Left lobe of liver (tissue), 2 donors: ENCODE data around the gene PLCB3. TPM values are rescaled to one million over a fixed set of nuclear protein-coding genes. Genes with fewer than 3 reads are reported as not detected.

ENCODE experiments used
- ATAC-seq: fragments of 200-7000 bp; cut with Tn5 transposase; one replicate; pipeline ENCODE4 v1.9.1; 2020; ENCODE audit warnings: mild to moderate bottlenecking, moderate library complexity
- DNase-seq: peaks from one replicate; pipeline ENCODE4 v3.0.0-alpha.2; 2020; ENCODE audit warnings: low spot score
- total RNA-seq: library from RNA; stranded (reverse); gene quantifications from one replicate; pipeline ENCODE4 v1.2.1, GENCODE V29; 2021
- donor health status: DM: no; HTN: no; CAD: no; lungs with moderate emphysema.
- donor health status: DM: no; HTN: yes; CAD: no.

Gene PLCB3
- total RNA-seq, 1 donor from 2014 or later: 6.8 TPM

GRCh38 chr11:64248578-64248977 lies 2.8 kb upstream of the PLCB3 start:
- ATAC-seq: no peak
- DNase-seq: no peak

- ATAC-seq: no peak
- no peak for DNase-seq
These were observed 2.3 kb upstream of the PLCB3 start for GRCh38 chr11:64249038-64249437.

GRCh38 chr11:64249563-64250414 lies 1.5 kb upstream of the PLCB3 start:
- DNase-seq: no peak
- ATAC-seq: peak; percentile 22

GRCh38 chr11:64250415-64251015 lies 815 bp upstream of the PLCB3 start:
- ATAC-seq: no peak

GRCh38 chr11:64251753-64252002 lies 348 bp downstream of the PLCB3 start:
- ATAC-seq (no peak), DNase-seq (no peak)

More at GRCh38 chr11:64250415-64251015, 815 bp upstream of the PLCB3 start:
- no peak for DNase-seq

GRCh38 chr11:64252003-64252872 lies 908 bp downstream of the PLCB3 start:
- ATAC-seq (peak; percentile 8), DNase-seq (no peak)

GRCh38 chr11:64253043-64253442 lies 1.7 kb downstream of the PLCB3 start:
- ATAC-seq (no peak), DNase-seq (no peak)

GRCh38 chr11:64253481-64253880 lies 2.2 kb downstream of the PLCB3 start:
- ATAC-seq (no peak), DNase-seq (no peak)

- DNase-seq: no peak
- no peak for ATAC-seq
These were observed 3.0 kb downstream of the PLCB3 start for GRCh38 chr11:64254326-64254725.

GRCh38 chr11:64255135-64256128 lies 4.1 kb downstream of the PLCB3 start:
- ATAC-seq: no peak
- no peak for DNase-seq

- DNase-seq: no peak
- no peak for ATAC-seq
These were observed 5.0 kb downstream of the PLCB3 start for GRCh38 chr11:64256300-64256699.

GRCh38 chr11:64258356-64258755 lies 7.0 kb downstream of the PLCB3 start:
- ATAC-seq (no peak), DNase-seq (no peak)

GRCh38 chr11:64258946-64259532 lies 7.7 kb downstream of the PLCB3 start:
- ATAC-seq: no peak
- DNase-seq: no peak

- no peak for DNase-seq
- no peak for ATAC-seq
These were observed 8.3 kb downstream of the PLCB3 start for GRCh38 chr11:64259533-64260067.

- ATAC-seq (no peak), DNase-seq (no peak)
These were observed 8.9 kb downstream of the PLCB3 start for GRCh38 chr11:64260147-64260708.

GRCh38 chr11:64261556-64262080 lies 10.3 kb downstream of the PLCB3 start:
- no peak for ATAC-seq
- DNase-seq: no peak

GRCh38 chr11:64262271-64263002 lies 11.1 kb downstream of the PLCB3 start:
- no peak for DNase-seq

More at GRCh38 chr11:64262271-64263002, 11.1 kb downstream of the PLCB3 start:
- no peak for ATAC-seq
